Astrocyte (in vitro differentiated cells and primary cell): ENCODE data around the gene BHLHA9. TPM values are rescaled to one million over a fixed set of nuclear protein-coding genes. Genes with fewer than 3 reads are reported as not detected.

Source experiments
- DNase-seq: peaks from one replicate; pipeline ENCODE4 v3.0.0-alpha.2; 2010; ENCODE audit warnings: low read depth
- FAIRE-seq: peaks from 2 replicates; lab custom pipeline; 2011; peaks lifted over from hg19 to GRCh38; lab: Jason Lieb, UNC
- H2AFZ ChIP-seq: 2 replicates; pipeline ENCODE4 v1.6.0; 2012; ENCODE audit warnings: low read depth, low read length, inconsistent platforms
- H3K27ac ChIP-seq: 2 replicates; pipeline ENCODE4 v1.5.1; 2011; ENCODE audit warnings: low read depth, low read length, inconsistent platforms
- H3K27me3 ChIP-seq: 2 replicates; pipeline ENCODE4 v1.6.0; 2011; ENCODE audit warnings: low read length, inconsistent platforms; ENCODE audit not compliant: insufficient read depth
- H3K36me3 ChIP-seq: 2 replicates; pipeline ENCODE4 v1.5.1; 2011; ENCODE audit warnings: low read length, inconsistent platforms; ENCODE audit not compliant: insufficient read depth
- H3K4me1 ChIP-seq: 2 replicates; pipeline ENCODE4 v1.5.1; 2011; ENCODE audit warnings: low read length, inconsistent platforms; ENCODE audit not compliant: insufficient read depth
- H3K4me2 ChIP-seq: 2 replicates; pipeline ENCODE4 v1.6.0; 2012; ENCODE audit warnings: low read length, inconsistent platforms
- H3K4me3 ChIP-seq: 2 replicates; pipeline ENCODE4 v1.5.1; 2011; ENCODE audit warnings: low read depth, mild to moderate bottlenecking, low read length, inconsistent platforms; ENCODE audit not compliant: insufficient read depth
- H3K79me2 ChIP-seq: 2 replicates; pipeline ENCODE4 v1.6.0; 2012; ENCODE audit warnings: mild to moderate bottlenecking, low read length, inconsistent platforms; ENCODE audit not compliant: insufficient read depth
- H3K9ac ChIP-seq: 2 replicates; pipeline ENCODE4 v1.6.0; 2012; ENCODE audit warnings: mild to moderate bottlenecking, low read length, inconsistent platforms
- H3K9me3 ChIP-seq: 2 replicates; pipeline ENCODE4 v1.5.1; 2012; ENCODE audit warnings: low read depth, mild to moderate bottlenecking, low read length, inconsistent platforms; ENCODE audit not compliant: insufficient read depth
- H4K20me1 ChIP-seq: 2 replicates; pipeline ENCODE4 v1.6.0; 2012; ENCODE audit warnings: low read length, inconsistent platforms; ENCODE audit not compliant: insufficient read depth
- H3K27ac Mint-ChIP-seq: one replicate; pipeline ENCODE4 v1.8.0; 2021; ENCODE audit warnings: mild to moderate bottlenecking, mixed read lengths; ENCODE audit not compliant: unreplicated experiment
- H3K27me3 Mint-ChIP-seq: one replicate; pipeline ENCODE4 v1.8.0; 2021; ENCODE audit warnings: low read depth, mixed read lengths; ENCODE audit not compliant: unreplicated experiment
- H3K36me3 Mint-ChIP-seq: one replicate; pipeline ENCODE4 v1.8.0; 2021; ENCODE audit warnings: low read depth, mixed read lengths; ENCODE audit not compliant: unreplicated experiment
- H3K4me1 Mint-ChIP-seq: one replicate; pipeline ENCODE4 v1.8.0; 2021; ENCODE audit warnings: low read depth, mixed read lengths; ENCODE audit not compliant: unreplicated experiment
- H3K4me3 Mint-ChIP-seq: one replicate; pipeline ENCODE4 v1.8.0; 2021; ENCODE audit warnings: mild to moderate bottlenecking, moderate library complexity, mixed read lengths; ENCODE audit not compliant: unreplicated experiment
- H3K9me3 Mint-ChIP-seq: one replicate; pipeline ENCODE4 v1.8.0; 2021; ENCODE audit warnings: mild to moderate bottlenecking, mixed read lengths; ENCODE audit not compliant: unreplicated experiment
- EZH2 ChIP-seq: IDR thresholded peaks from 2 replicates; pipeline ENCODE4 v1.6.1; 2012; ENCODE audit warnings: mild to moderate bottlenecking, low read length, inconsistent platforms; ENCODE audit not compliant: insufficient read depth
- total RNA-seq: library from RNA; stranded (reverse); gene quantifications from 2 replicates; pipeline ENCODE4 v1.2.1, GENCODE V29; 2021
- TF ChIP-seq, protein P1 (sequence below): IDR thresholded peaks from 2 replicates; pipeline ENCODE4 v1.5.1; 2011; ENCODE audit warnings: low read depth, mild to moderate bottlenecking, inconsistent platforms, low read length, moderate library complexity; ENCODE audit not compliant: insufficient read depth

Gene BHLHA9
- total RNA-seq, 1 donor from 2014 or later: not detected

DNA sequence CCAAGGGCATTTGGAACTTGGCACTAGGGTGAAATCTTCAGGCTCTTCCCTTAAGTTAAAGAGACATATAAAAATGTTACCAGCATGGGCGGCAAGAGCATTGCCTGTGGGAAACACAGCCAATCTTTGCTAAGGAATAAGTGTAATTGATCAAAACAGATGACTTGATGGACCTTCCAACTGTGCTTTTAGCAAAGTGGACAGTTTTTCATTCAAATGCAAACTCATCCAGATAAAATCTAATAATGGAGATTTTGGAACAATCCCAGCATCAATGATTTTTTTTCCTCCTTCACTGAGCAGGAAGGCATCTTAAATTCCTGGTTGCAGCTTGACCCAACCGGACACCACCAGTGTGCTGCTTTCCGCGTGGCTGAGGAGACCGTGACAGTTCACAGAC, 42.9 kb upstream of the BHLHA9 start:
- Mint-ChIP-seq H3K27me3 (peaks cover 62% of the 10 kb centered on the region), H3K36me3 (no peaks in the 10 kb centered on the region), H3K27ac (no peak overlapping the region), H3K4me3 (no peak overlapping the region), H3K9me3 (peaks cover 8% of the 10 kb centered on the region), H3K4me1 (no peaks in the 10 kb centered on the region)
- FAIRE-seq (no peak), DNase-seq (no peak)
- peaks cover 1% of the 10 kb centered on the region for H3K4me1 ChIP-seq
- TF ChIP-seq, protein P1, sequence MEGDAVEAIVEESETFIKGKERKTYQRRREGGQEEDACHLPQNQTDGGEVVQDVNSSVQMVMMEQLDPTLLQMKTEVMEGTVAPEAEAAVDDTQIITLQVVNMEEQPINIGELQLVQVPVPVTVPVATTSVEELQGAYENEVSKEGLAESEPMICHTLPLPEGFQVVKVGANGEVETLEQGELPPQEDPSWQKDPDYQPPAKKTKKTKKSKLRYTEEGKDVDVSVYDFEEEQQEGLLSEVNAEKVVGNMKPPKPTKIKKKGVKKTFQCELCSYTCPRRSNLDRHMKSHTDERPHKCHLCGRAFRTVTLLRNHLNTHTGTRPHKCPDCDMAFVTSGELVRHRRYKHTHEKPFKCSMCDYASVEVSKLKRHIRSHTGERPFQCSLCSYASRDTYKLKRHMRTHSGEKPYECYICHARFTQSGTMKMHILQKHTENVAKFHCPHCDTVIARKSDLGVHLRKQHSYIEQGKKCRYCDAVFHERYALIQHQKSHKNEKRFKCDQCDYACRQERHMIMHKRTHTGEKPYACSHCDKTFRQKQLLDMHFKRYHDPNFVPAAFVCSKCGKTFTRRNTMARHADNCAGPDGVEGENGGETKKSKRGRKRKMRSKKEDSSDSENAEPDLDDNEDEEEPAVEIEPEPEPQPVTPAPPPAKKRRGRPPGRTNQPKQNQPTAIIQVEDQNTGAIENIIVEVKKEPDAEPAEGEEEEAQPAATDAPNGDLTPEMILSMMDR: no peak
- no peak for TF ChIP-seq EZH2
- peaks cover 45% of the 10 kb centered on the region for H3K27me3 ChIP-seq
- H4K20me1 ChIP-seq: no peaks in the 10 kb centered on the region
- H3K9me3 ChIP-seq: no peaks in the 10 kb centered on the region
- no peaks in the 10 kb centered on the region for H3K36me3 ChIP-seq
- no peaks in the 10 kb centered on the region for H3K79me2 ChIP-seq
- H3K4me3 ChIP-seq: no peak overlapping the region
- H3K27ac ChIP-seq: no peak overlapping the region
- no peak overlapping the region for H3K4me2 ChIP-seq
- no peak overlapping the region for H2AFZ ChIP-seq
- H3K9ac ChIP-seq: no peak overlapping the region

DNA sequence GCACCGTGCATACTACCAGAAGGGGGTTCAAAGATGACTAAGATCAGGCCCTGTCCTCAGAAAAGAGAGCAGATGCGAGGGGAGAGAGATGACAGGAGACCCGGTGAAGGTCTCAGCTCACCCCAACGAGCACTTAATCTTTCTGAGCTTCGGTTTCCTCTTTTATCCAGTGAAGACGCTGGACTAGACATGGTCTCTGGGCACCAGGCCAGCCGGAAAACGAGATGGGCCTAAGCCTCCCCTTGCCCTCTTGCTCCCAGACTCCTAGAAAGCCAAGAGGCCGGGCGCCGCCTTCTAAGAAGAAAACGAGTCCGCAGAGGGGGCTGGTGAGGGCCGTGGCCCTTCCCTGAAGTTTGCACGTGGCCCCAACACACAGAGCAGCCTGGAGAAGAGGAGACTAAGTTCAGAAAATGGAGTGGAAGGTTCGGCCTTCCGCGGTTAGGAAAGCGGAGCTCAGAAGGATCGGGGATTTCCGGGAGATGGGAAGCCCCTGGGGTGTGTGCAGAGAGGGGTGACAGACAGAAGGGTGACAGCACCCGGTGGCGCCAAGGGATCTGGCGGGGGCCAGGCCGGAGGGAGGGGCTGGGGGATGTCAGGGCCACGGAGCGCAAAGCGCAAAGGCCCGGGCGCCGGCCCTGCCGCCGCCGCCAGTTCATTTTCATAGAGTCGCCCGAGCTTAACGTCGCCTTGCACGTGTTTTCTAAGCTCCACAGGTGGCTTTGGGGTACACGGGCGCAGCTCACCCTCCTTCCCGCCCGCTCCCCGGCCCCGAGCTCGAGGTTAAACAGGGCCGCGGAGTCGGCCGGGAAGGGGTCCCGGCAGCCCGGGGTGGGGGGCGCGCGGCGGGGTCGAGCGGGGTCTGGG, 42.1 kb upstream of the BHLHA9 start:
- Histone ChIP-seq H3K36me3 (no peaks in the 10 kb centered on the region), H3K4me2 (peak overlapping the region; percentile 39), H4K20me1 (no peaks in the 10 kb centered on the region), H3K9ac (no peak overlapping the region), H3K4me3 (no peak overlapping the region), H3K4me1 (peaks cover 6% of the 10 kb centered on the region), H3K9me3 (no peaks in the 10 kb centered on the region), H3K27ac (no peak overlapping the region), H2AFZ (peak overlapping the region; percentile 26), H3K27me3 (peaks cover 45% of the 10 kb centered on the region), H3K79me2 (no peaks in the 10 kb centered on the region)
- H3K27me3 Mint-ChIP-seq: peaks cover 69% of the 10 kb centered on the region
- TF ChIP-seq EZH2: peak; percentile 76
- TF ChIP-seq, protein P1: no peak
- H3K4me1 Mint-ChIP-seq: no peaks in the 10 kb centered on the region
- peak overlapping the region; percentile 54 for H3K4me3 Mint-ChIP-seq
- FAIRE-seq (no peak), DNase-seq (no peak)
- H3K9me3 Mint-ChIP-seq: peaks cover 8% of the 10 kb centered on the region
- no peaks in the 10 kb centered on the region for H3K36me3 Mint-ChIP-seq
- no peak overlapping the region for H3K27ac Mint-ChIP-seq

DNA sequence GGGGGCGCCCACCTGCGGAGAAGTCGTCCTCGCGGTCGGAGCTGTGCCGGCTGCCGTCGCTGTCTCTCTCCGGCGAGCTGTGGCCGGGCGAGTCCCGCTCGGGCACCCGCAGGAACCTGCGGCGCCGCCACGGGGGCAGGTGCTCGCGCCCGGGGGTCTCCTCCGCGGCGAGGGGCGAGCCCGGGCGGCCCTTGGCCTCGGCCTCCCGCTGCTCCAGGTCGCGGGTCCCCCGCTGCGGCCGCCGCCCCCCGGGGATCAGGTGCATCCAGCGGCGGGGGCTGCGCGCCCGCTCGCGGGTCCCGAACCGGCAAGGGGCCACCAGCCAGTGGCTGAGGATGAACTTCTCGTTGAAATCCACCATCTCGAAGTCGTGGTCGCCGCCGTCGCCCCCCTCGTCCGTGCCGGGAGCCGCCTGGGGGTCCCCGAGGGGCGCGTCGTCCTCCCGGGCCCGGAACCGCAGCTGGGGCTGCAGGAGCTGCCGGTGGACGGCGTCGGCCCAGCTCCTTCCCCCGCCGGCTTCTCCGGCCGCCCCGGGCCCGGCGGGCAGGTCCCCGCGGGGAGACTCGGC, 41.4 kb upstream of the BHLHA9 start:
- no peak overlapping the region for H2AFZ ChIP-seq
- Mint-ChIP-seq H3K27me3 (peaks cover 69% of the 10 kb centered on the region), H3K27ac (no peak overlapping the region), H3K4me3 (no peak overlapping the region), H3K4me1 (no peaks in the 10 kb centered on the region), H3K36me3 (no peaks in the 10 kb centered on the region), H3K9me3 (peaks cover 6% of the 10 kb centered on the region)
- peaks cover 45% of the 10 kb centered on the region for H3K27me3 ChIP-seq
- no peak overlapping the region for H3K4me2 ChIP-seq
- DNase-seq (no peak), FAIRE-seq (no peak)
- H3K36me3 ChIP-seq: no peaks in the 10 kb centered on the region
- TF ChIP-seq EZH2: peak; percentile 99
- TF ChIP-seq, protein P1: no peak
- H3K9me3 ChIP-seq: no peaks in the 10 kb centered on the region
- H3K79me2 ChIP-seq: no peaks in the 10 kb centered on the region
- no peak overlapping the region for H3K9ac ChIP-seq
- no peak overlapping the region for H3K27ac ChIP-seq
- H3K4me1 ChIP-seq: peaks cover 6% of the 10 kb centered on the region
- H4K20me1 ChIP-seq: no peaks in the 10 kb centered on the region
- H3K4me3 ChIP-seq: no peak overlapping the region
